COLO829 (cell line): ENCODE data around the gene ITGB5.

ENCODE experiments used
- DNase-seq: peaks from one replicate; pipeline ENCODE4 v3.0.0; 2012; ENCODE audit warnings: low spot score

The ITGB5 gene

DNA sequence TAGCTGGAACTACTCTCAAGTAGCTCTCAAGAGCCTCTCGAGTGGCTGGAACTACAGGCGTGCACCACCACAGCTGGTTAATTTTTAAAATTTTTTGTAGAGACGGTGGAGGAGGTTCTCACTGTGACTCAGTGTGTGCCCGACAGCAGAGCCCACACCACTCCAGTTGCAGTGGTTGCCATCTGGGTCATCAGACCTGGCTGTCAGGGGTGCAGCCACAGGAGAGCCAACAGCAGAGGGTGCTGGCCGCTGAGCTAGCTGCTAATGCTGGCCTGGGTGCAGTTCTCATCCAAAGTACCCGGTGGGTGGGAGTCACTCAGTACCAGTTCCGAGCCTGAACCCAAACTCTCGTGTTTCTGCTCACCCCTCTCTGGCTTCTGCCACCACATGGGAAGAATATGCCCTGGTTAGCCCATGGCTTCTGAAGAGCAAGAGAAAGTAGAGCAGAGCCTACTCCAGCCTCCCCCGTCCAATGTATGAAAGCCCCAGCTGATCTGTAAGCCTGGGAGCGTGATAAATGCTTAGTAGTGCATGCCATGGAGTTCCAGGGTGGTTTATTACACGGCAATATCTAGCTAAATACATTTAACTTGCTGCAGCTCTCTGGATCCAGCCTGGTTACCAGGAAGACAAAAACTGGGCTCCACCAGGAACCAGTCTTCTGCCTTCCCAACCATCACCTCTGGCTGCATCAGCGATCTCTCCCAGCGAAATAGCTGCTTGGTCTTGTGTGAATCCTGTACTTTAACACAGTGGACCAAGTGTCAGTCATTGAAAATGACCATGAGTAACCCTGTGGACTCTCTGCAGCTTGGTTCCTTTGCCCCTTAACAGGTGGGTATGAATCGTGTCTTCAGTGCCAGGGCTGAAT is 139.8 kb downstream of the ITGB5 start:
- no peak for DNase-seq

DNA sequence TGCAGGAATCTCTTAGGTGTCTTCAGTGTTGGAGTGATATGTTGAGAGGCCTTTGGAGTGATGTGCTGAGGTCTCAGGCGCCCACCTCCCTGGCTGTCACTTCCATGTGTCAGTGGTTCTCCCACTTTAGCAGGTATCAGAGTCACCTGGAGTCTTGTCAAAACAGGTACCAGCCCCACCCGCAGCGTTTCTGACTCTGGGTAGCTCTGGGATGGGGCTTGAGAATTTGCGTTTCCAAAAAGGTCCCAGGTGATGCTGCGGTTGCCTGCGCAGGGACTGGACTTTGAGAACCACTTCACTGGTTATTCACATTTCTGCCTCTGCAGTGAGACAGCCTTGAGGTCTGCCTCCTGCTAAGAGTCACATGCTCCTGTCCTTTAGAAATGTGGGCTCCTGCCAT is 141.4 kb downstream of the ITGB5 start:
- no peak for DNase-seq

DNA sequence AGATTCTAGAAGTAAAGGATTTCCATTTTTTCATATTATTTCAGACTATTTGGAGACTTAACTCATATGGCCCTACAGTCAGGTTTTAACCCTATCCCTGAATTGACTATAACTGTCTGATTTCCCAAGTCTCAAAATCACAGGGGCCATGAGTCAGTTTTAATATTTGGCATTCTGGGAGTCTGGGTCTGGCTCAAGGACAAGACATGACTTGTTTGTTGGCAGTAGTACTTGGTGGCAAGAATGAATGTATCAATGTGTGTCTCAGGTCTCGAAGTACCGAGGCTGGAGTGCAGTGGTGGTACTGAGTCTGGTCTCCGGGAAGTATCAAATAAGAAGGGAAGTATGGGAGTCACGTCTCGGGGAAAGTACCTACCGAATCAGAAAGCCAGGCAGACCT is 146.1 kb downstream of the ITGB5 start:
- no peak for DNase-seq

- DNase-seq: no peak
These were observed 155.4 kb downstream of the ITGB5 start for GRCh38 chr3:124731760-124732159.

- DNase-seq: no peak
These were observed 156.2 kb downstream of the ITGB5 start for GRCh38 chr3:124730941-124731297.

GRCh38 chr3:124730129-124730940 is 156.8 kb downstream of the ITGB5 start, which contains the start of gene UMPS:
Gene UMPS (plus strand): TSS chr3:124730452. CDS start chr3:124730472, 20 bp downstream.
- peak; percentile 81 for DNase-seq

GRCh38 chr3:124722589-124722988 is 164.6 kb downstream of the ITGB5 start:
- no peak for DNase-seq

GRCh38 chr3:124714223-124714853 is 172.8 kb downstream of the ITGB5 start:
- no peak for DNase-seq
